Lower lobe of right lung (tissue), 2 donors: ENCODE measurements around the gene POLD3. TPM values are rescaled to one million over a fixed set of nuclear protein-coding genes. Genes with fewer than 3 reads are reported as not detected.
A peak's percentile ranks its signal among the peaks of the same experiment; 100 is the strongest.
"Not testable (repeated sequence)": the region's sequence is repeated elsewhere in the genome, so short reads cannot be mapped to it uniquely, and the experiment has no call there.

Source experiments
- ATAC-seq, 2 donors: fragments of 200-7000 bp; cut with Tn5 transposase; one replicate each; pipeline ENCODE4 v1.9.1; 2020 to 2022; ENCODE audit warnings: mild to moderate bottlenecking in 2 of 2, moderate library complexity in 2 of 2
- DNase-seq: peaks from one replicate; pipeline ENCODE4 v3.0.0-alpha.2; 2020
- H3K27ac ChIP-seq: fragments of 200-600 bp; one replicate; pipeline ENCODE4 v1.8.0; 2022
- H3K27me3 ChIP-seq: fragments of 200-600 bp; one replicate; pipeline ENCODE4 v1.8.0; 2022; ENCODE audit warnings: low read depth
- H3K36me3 ChIP-seq: fragments of 200-600 bp; one replicate; pipeline ENCODE4 v1.8.0; 2022; ENCODE audit warnings: mild to moderate bottlenecking
- H3K4me1 ChIP-seq: fragments of 200-600 bp; one replicate; pipeline ENCODE4 v1.8.0; 2022
- H3K4me3 ChIP-seq: fragments of 200-600 bp; one replicate; pipeline ENCODE4 v1.8.0; 2022; ENCODE audit warnings: mild to moderate bottlenecking
- H3K9me3 ChIP-seq: fragments of 200-600 bp; one replicate; pipeline ENCODE4 v1.8.0; 2022
- intact Hi-C: fragments of 100-400 bp; cut with DNase I; formaldehyde crosslinking; loops from one replicate; pipeline ENCODE4 v1.11.0; 2022
- total RNA-seq: library from RNA; stranded (reverse); fragmentation: NEBNext Ultra II Directional; extraction: Animal tissue kit (Norgen Biotek cat#: 25700); gene quantifications from one replicate; pipeline ENCODE4 v1.2.1, GENCODE V29; 2021
- TF ChIP-seq, protein P1 (sequence below): fragments of 200-600 bp; IDR thresholded peaks from one replicate; pipeline ENCODE4 v1.8.0; 2022; ENCODE audit warnings: antibody characterized with exemption, mild to moderate bottlenecking
- donor health status: DM: no; HTN: yes; CAD: no; lungs with severe emphysema.

Gene POLD3
- total RNA-seq, 1 donor from 2014 or later: 18.5 TPM

- H3K27ac ChIP-seq: no peak overlapping the region
- no peaks in the 10 kb centered on the region for H3K9me3 ChIP-seq
- intact Hi-C loops: no loop called here
- H3K36me3 ChIP-seq: no peaks in the 10 kb centered on the region
- no peak for DNase-seq
- H3K4me1 ChIP-seq: no peaks in the 10 kb centered on the region
- no peaks in the 10 kb centered on the region for H3K27me3 ChIP-seq
- no peak for ATAC-seq
- TF ChIP-seq, protein P1, sequence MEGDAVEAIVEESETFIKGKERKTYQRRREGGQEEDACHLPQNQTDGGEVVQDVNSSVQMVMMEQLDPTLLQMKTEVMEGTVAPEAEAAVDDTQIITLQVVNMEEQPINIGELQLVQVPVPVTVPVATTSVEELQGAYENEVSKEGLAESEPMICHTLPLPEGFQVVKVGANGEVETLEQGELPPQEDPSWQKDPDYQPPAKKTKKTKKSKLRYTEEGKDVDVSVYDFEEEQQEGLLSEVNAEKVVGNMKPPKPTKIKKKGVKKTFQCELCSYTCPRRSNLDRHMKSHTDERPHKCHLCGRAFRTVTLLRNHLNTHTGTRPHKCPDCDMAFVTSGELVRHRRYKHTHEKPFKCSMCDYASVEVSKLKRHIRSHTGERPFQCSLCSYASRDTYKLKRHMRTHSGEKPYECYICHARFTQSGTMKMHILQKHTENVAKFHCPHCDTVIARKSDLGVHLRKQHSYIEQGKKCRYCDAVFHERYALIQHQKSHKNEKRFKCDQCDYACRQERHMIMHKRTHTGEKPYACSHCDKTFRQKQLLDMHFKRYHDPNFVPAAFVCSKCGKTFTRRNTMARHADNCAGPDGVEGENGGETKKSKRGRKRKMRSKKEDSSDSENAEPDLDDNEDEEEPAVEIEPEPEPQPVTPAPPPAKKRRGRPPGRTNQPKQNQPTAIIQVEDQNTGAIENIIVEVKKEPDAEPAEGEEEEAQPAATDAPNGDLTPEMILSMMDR: no peak
- H3K4me3 ChIP-seq: no peak overlapping the region
Observed at GRCh38 chr11:74583024-74583624, 9.3 kb upstream of the POLD3 start.

DNA sequence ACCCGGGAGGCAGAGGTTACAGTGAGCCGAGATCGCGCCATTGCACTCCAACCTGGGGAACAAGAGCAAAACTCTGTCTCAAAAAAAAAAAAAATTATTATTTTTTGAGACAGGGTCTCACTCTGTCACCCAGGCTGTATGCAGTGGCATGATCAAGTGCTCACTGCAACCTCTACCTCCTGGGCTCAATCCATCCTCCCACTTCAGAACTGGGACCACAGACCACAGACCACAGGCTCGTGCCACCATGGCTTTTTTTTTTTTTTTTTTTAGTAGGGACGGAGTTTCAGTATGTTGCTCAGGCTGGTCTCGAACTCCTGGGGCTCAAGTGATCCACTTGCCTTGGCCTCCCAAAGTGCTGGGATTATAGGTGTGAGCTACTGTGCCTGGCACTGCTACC is 1.9 kb upstream of the POLD3 start:
- H3K27me3 ChIP-seq, H3K27ac ChIP-seq, H3K9me3 ChIP-seq, H3K36me3 ChIP-seq, ATAC-seq, DNase-seq, H3K4me3 ChIP-seq, intact Hi-C loops: not testable (repeated sequence)
- peaks cover 20% of the 10 kb centered on the region for H3K4me1 ChIP-seq

DNA sequence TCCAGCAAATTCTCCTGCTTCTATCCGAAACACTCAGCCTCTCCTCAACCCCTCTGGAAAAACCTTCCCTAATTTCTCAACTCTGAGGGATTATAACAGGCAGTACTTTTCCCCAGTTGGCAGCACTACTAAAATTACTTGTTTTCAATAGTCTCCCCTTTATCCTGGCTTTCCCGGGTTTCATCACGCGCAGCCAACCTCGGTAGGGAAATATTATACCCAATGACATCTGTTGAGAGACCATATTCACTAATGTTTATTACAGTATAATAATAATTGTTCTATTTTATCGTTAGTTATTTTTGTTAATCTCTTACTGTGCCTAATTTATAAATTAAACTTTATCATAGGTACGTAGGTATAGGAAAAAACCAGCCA is 330 bp upstream of the POLD3 start:
- no peaks in the 10 kb centered on the region for H3K9me3 ChIP-seq
- H3K27me3 ChIP-seq: no peaks in the 10 kb centered on the region
- ATAC-seq: peak in 1 of 2 donors; percentile 48
- H3K4me1 ChIP-seq: peaks cover 20% of the 10 kb centered on the region
- DNase-seq: no peak
- peaks cover 15% of the 10 kb centered on the region for H3K36me3 ChIP-seq
- intact Hi-C loops: no loop called here
- H3K27ac ChIP-seq: peak overlapping the region; percentile 86
- peak overlapping the region; percentile 97 for H3K4me3 ChIP-seq
- TF ChIP-seq, protein P1: no peak

GRCh38 chr11:74593463-74593862 is 1.1 kb downstream of the POLD3 start:
- H3K27me3 ChIP-seq: no peaks in the 10 kb centered on the region
- ATAC-seq: no peak
- TF ChIP-seq, protein P1: no peak
- H3K9me3 ChIP-seq: no peaks in the 10 kb centered on the region
- H3K36me3 ChIP-seq: peaks cover 29% of the 10 kb centered on the region
- H3K4me1 ChIP-seq: peaks cover 20% of the 10 kb centered on the region
- H3K27ac ChIP-seq: peak overlapping the region; percentile 86
- peak overlapping the region; percentile 97 for H3K4me3 ChIP-seq
- no peak for DNase-seq
- intact Hi-C loops: no loop called here

- Histone ChIP-seq H3K27ac (no peak overlapping the region), H3K4me1 (no peaks in the 10 kb centered on the region), H3K27me3 (no peaks in the 10 kb centered on the region), H3K36me3 (peaks cover 43% of the 10 kb centered on the region), H3K9me3 (no peaks in the 10 kb centered on the region), H3K4me3 (no peak overlapping the region)
- TF ChIP-seq, protein P1: no peak
- ATAC-seq: no peak
- intact Hi-C loops: no loop called here
- DNase-seq: no peak
Observed at GRCh38 chr11:74602637-74603556, 10.5 kb downstream of the POLD3 start.

DNA sequence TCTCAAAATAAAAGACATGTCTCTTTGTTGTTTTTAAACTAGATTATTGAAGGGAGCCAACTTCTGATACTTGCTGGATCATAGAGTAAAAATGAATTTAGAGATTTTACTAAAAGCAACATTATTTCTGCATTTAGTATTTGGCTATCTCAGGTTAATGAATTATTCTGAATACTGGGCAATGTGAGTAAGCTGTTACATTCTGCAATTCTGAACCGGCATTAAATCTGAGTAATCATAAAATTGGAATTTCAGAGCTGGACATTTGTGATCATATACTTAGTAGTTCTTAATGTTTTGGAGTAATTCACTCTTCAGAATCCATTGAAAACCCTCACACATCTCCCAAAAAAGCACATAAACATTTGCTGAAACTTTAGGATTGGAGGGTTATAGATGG is 11.5 kb downstream of the POLD3 start:
- Histone ChIP-seq H3K4me1 (no peaks in the 10 kb centered on the region), H3K36me3 (peaks cover 38% of the 10 kb centered on the region), H3K27ac (no peak overlapping the region), H3K4me3 (no peak overlapping the region), H3K9me3 (no peaks in the 10 kb centered on the region), H3K27me3 (no peaks in the 10 kb centered on the region)
- DNase-seq: no peak
- no peak for ATAC-seq
- TF ChIP-seq, protein P1: no peak
- intact Hi-C loops: no loop called here
